Transverse colon (tissue), 4 donors: Measurements from ENCODE around the gene DDX56. TPM values are rescaled to one million over a fixed set of nuclear protein-coding genes. Genes with fewer than 3 reads are reported as not detected.

Source experiments
- DNase-seq: peaks from one replicate; pipeline ENCODE4 v3.0.0-alpha.2; 2019
- H3K27ac ChIP-seq, 4 donors: fragments of 200-600 bp; sonication (generic); 2 replicates each; pipeline ENCODE4 v1.5.1; 2016 to 2018; ENCODE audit warnings: inconsistent platforms in 4 of 4
- H3K27me3 ChIP-seq: fragments of 200-600 bp; sonication (generic); 2 replicates; pipeline ENCODE4 v1.5.1; 2017; ENCODE audit warnings: inconsistent platforms
- H3K36me3 ChIP-seq, 4 donors: fragments of 200-600 bp; sonication (generic); 2 replicates each; pipeline ENCODE4 v1.5.1; 2017 to 2019; ENCODE audit warnings: inconsistent platforms in 4 of 4
- H3K4me1 ChIP-seq, 4 donors: fragments of 200-600 bp; sonication (generic); 2 replicates each; pipeline ENCODE4 v1.5.1; 2017 to 2020; ENCODE audit warnings: inconsistent platforms in 4 of 4
- H3K4me3 ChIP-seq, 4 donors: fragments of 200-600 bp; sonication (generic); 1 replicate in 1 of 4; 2 replicates in 3 of 4; pipeline versions ENCODE4 v1.5.1 to v1.6.1; 2017 to 2019; ENCODE audit warnings: inconsistent platforms in 4 of 4
- H3K9me3 ChIP-seq, 2 donors: fragments of 200-600 bp; sonication (generic); 2 replicates each; pipeline ENCODE4 v1.5.1; 2017 to 2019; ENCODE audit warnings: inconsistent platforms in 2 of 2
- CTCF ChIP-seq, 5 experiments: fragments of 200-600 bp in 3 of 5; fragments of 450-650 bp in 2 of 5; sonication (generic) in 3 of 5; IDR thresholded peaks; 1 replicate in 2 of 5; 2 replicates in 3 of 5; pipeline ENCODE4 v1.5.1; 2016 to 2017; ENCODE audit warnings: antibody characterized with exemption in 5 of 5, inconsistent platforms in 3 of 5, mild to moderate bottlenecking in 2 of 5, moderate library complexity in 1 of 5
- EP300 ChIP-seq: sonication (generic); formaldehyde crosslinking; IDR thresholded peaks from one replicate; pipeline ENCODE4 v1.6.1; 2017; ENCODE audit warnings: antibody characterized with exemption, low read depth
- POLR2A ChIP-seq: fragments of 450-650 bp; IDR thresholded peaks from one replicate; pipeline ENCODE4 v1.6.1; 2016; ENCODE audit warnings: antibody characterized with exemption, mild to moderate bottlenecking, moderate library complexity
- POLR2AphosphoS5 ChIP-seq, 3 donors: sonication (generic); formaldehyde crosslinking; IDR thresholded peaks; one replicate each; pipeline ENCODE4 v1.6.1; 2016; ENCODE audit warnings: antibody characterized with exemption in 3 of 3
- WGBS, 2 donors: methylation state at CpG; one replicate each; pipeline ENCODE4 v1.1.5; 2018; ENCODE audit warnings: low coverage in 1 of 2; 5-methylcytosine and 5-hydroxymethylcytosine counted together
- in situ Hi-C, 4 donors: fragments of 200-750 bp; cut with MboI; loops; one replicate each; pipeline versions ENCODE4 v1.15.0 to v1.15.1; 2017; ENCODE audit warnings: low sequenced_read_pairs in 3 of 4, low pct_ligation_motif_present in 1 of 4, low pct_unique_long_range_greater_than_20kb in 1 of 4
- intact Hi-C: fragments of 100-400 bp; cut with DNase I; formaldehyde crosslinking; loops from one replicate; pipeline ENCODE4 v1.15.1; 2023; ENCODE audit warnings: low total_unique reads
- total RNA-seq, 4 donors: library from RNA; depleted of rRNA; stranded (reverse); fragments of >200 nt; gene quantifications; one replicate each; pipeline ENCODE4 v1.1.0, GENCODE V29; 2016

DDX56 gene
- total RNA-seq, 4 donors from 2014 or later: 41.1 to 202 (median 42.3) TPM

DNA sequence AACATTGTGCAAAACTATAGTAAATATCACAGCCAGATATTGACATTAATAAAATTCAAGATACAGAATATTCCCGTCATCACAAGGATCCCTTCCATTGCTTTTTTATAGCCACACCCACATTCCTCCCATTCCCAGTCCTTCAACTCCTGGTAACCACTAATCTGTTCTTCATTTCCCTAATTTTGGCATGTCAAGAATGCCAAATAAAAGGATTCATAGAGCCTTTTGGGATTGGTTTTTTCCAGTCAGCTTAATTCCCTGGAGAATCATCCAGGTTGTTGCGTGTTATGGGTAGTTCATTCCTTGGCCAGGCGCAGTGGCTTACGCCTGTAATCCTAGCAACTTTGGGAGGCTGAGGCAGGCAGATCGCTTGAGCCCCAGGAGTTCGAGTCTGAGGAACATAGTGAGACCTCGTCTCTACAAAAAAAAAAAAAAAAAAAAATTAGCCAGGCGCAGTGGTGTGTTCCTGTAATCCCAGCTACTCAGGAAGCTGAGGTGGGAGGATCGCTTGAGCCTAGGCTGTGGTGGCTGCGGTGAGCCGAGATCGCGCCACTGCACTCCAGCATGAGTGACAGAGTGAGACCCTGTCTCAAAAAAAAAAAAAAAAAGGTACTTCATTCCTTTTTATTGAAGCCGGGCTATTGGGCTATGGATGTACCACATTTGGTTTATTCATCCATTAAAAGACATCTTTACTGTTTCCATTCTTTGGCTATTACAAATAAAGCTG lies 35.4 kb upstream of the DDX56 start:
- intact Hi-C loops (no loop called here), in situ Hi-C loops (no loop called here)
- H3K9me3 ChIP-seq: no peaks in the 10 kb centered on the region
- peaks cover 4 to 41% (median 20%) of the 10 kb centered on the region in 4 donors for H3K4me1 ChIP-seq
- no peaks in the 10 kb centered on the region for H3K36me3 ChIP-seq
- H3K27ac ChIP-seq: peak overlapping the region in 1 of 4 donors; percentile 98
- TF ChIP-seq POLR2A: no peak
- no peak for TF ChIP-seq EP300
- TF ChIP-seq POLR2AphosphoS5 (IDR thresholded peaks at IDR 0.05): no peak
- TF ChIP-seq CTCF (IDR thresholded peaks at IDR 0.05): no peak
- H3K4me3 ChIP-seq: no peak overlapping the region
- no peaks in the 10 kb centered on the region for H3K27me3 ChIP-seq
- 84 to 91% methylated on average over 13 to 14 of the region's 14 CpGs for WGBS, 2 donors
- DNase-seq: no peak

DNA sequence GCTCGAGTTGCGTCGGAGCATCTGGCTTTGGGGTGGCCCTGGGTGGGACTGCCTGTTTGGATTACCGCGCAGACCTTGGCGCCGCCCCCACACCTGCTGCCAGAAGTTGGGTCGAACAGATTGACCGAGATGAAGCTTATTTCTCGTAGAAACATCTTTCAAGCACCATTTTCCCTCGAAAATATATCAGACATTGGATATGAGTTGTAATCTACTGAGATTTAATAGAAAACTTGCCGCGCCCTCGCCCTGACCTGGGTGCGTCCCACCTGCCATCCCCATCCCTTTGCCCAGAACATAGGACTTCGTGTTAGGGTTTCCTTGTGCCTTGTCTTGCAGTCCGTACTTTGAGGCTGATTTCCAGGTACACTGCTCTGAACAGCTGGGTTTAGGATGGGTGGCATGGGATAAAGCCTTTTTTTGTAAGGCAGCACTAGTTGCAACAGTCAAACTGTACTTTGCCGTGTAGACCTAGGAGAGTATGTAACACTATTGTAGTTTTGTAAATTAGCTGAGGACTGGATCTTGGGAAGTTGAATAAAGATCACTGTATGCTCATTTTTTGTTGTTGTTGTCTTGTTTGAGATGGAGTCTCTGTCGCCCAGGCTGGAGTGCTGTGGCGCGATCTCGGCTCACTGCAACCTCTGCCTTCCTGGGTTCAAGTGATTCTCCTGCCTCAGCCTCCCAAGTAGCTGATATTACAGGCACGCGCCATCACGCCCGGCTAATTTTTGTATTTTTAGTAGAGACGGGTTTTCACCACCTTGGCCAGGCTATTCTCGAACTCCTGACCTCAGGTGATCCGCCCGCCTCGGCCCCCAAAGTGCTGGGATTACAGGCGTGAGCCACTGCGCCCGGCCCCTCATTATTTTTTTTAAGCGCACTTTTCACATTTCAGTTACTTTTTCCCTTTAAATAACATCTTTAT lies 33.7 kb upstream of the DDX56 start:
- peak overlapping the region; percentile 47 to 87 (median 73) for H3K4me3 ChIP-seq
- H3K4me1 ChIP-seq: peaks cover 4 to 32% (median 19%) of the 10 kb centered on the region in 4 donors
- H3K9me3 ChIP-seq: no peaks in the 10 kb centered on the region
- H3K27me3 ChIP-seq: no peaks in the 10 kb centered on the region
- WGBS, 2 donors: 40 to 47% methylated on average over 7 to 33 of the region's 35 CpGs
- TF ChIP-seq EP300 (no peak), POLR2A (no peak), CTCF (IDR thresholded peaks at IDR 0.05) (no peak), POLR2AphosphoS5 (IDR thresholded peaks at IDR 0.05) (no peak)
- intact Hi-C loops: no loop called here
- H3K36me3 ChIP-seq: no peaks in the 10 kb centered on the region
- DNase-seq: no peak
- in situ Hi-C loops: no loop called here
- peak overlapping the region; percentile 95 to 98 (median 97) for H3K27ac ChIP-seq

DNA sequence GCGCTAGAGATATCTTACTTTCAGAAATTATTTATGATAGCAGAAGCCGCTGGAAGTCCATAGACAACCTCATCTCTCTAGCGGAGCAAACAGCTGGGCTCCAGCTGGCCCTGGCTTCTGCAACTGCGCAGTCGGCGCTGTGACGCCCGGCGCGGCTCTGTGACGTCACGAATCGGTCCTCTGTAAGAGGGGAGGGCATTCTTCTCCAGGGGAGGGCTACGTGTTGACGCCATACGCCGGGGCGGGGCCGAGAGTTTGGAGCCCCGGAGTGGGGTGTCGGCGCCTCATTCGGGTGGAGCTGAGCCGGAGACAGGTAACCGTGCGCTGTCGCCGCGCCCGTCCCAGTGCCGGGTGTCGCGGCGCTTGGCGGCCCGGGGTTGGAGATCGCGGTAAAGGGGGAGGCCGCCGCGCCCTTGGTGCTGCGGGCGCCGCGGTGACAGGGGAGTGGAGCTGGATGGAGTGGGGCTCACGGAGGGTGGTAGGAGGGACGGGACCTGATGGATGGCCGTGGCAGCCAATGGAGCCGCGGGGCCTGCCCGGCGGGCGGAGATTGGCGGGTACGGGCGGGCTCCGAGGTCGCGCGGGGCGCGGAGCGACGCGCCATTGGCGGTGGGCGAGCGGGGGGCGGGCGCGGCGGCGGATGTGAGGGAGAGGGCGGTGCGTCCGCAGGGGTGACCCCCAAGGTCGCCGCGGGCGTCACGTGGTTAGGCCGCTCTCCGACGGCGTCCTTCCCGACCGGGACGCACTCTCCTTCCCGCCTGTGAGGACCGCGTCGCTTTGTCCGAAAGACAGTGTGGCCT lies 32.8 kb upstream of the DDX56 start, which contains the start of gene OGDH:
Gene OGDH, plus strand, starts transcription at position 287 of the 800 bp plus-strand sequence. CDS start 17,717 bp downstream, outside the sequence.
- Histone ChIP-seq H3K4me3 (peak within 1 kb of the TSS; percentile 65 to 87 (median 76)), H3K36me3 (no peaks in the 10 kb centered on the region), H3K4me1 (peaks cover 4 to 32% (median 19%) of the 10 kb centered on the region in 4 donors), H3K27me3 (no peaks in the 10 kb centered on the region), H3K27ac (peak within 1 kb of the TSS; percentile 95 to 98 (median 97)), H3K9me3 (no peaks in the 10 kb centered on the region)
- DNase-seq: peak; percentile 100
- TF ChIP-seq EP300: peak; percentile 32
- TF ChIP-seq POLR2AphosphoS5 (IDR thresholded peaks at IDR 0.05): peak; percentile 94 to 97 (median 96)
- TF ChIP-seq POLR2A: peak; percentile 99
- peak in 1 of 5 experiments; percentile 25 for TF ChIP-seq CTCF (IDR thresholded peaks at IDR 0.05)
- in situ Hi-C loops (no loop called here), intact Hi-C loops (no loop called here)
- 1 to 8% methylated on average over 2 to 85 of the region's 93 CpGs for WGBS, 2 donors
